ENCODE results near the gene ATG9B. TPM values are rescaled to one million over a fixed set of nuclear protein-coding genes. Genes with fewer than 3 reads are reported as not detected.
"Not testable (repeated sequence)": the region's sequence is repeated elsewhere in the genome, so short reads cannot be mapped to it uniquely, and the experiment has no call there.

Gene ATG9B
- total RNA-seq, 3 donors from 2014 or later (not counting 1 experiment from before 2014, with no cell fraction given): 4.4 to 4.6 (median 4.5) TPM

DNA sequence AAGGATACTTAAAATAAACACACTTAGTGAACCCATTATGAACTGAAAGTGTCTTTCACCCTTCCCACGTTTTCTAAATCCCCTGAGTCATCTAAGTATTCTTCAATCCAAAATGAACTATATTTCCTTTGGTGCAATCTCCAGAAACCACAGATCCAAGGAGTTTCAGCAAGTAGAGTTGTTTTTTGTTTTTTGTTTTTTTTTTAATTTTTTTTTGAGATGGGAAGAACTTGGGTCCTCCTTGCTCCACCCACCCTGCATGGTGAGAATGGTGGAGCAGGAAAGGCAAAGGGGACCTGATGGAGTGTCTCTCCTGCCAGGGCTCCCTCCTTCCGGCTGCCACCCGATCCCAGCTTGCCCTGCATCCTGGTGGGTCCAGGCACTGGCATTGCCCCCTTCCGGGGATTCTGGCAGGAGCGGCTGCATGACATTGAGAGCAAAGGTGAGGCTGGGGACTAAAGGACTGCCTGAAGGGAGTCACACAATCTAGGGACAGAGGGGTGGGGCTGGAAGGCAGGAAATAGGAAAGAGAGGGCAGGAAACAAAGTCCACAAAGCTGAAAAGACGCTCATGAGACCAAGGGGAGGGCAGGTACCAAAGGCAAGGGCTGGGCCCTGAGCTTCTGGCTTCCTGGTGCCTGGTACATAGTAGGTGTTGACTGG lies 12.1 kb downstream of the ATG9B start:
- no peaks in the 10 kb centered on the region for H3K9me3 ChIP-seq (ENCODE audit: control insufficient read depth, insufficient read depth, low read length)
- ATAC-seq (no peak), DNase-seq (peak in 1 of 2 donors; percentile 29)
- Mint-ChIP-seq H3K9me3 (no peaks in the 10 kb centered on the region), H3K27me3 (ENCODE audit: low read depth in 2 of 2) (peaks cover 0 to 4% of the 10 kb centered on the region in 2 donors), H3K4me3 (peak overlapping the region; percentile 74), H3K36me3 (no peaks in the 10 kb centered on the region), H3K27ac (peak overlapping the region; percentile 94 to 95), H3K4me1 (peaks cover 58 to 85% of the 10 kb centered on the region in 2 donors)
- 82% methylated on average over 6 of the region's 6 CpGs for WGBS (ENCODE audit: insufficient coverage)
- no peaks in the 10 kb centered on the region for H3K27me3 ChIP-seq (ENCODE audit: control insufficient read depth, insufficient read depth, low read length)
- no peak overlapping the region for H3K4me3 ChIP-seq (ENCODE audit: low read length)
- TF ChIP-seq, protein P1, sequence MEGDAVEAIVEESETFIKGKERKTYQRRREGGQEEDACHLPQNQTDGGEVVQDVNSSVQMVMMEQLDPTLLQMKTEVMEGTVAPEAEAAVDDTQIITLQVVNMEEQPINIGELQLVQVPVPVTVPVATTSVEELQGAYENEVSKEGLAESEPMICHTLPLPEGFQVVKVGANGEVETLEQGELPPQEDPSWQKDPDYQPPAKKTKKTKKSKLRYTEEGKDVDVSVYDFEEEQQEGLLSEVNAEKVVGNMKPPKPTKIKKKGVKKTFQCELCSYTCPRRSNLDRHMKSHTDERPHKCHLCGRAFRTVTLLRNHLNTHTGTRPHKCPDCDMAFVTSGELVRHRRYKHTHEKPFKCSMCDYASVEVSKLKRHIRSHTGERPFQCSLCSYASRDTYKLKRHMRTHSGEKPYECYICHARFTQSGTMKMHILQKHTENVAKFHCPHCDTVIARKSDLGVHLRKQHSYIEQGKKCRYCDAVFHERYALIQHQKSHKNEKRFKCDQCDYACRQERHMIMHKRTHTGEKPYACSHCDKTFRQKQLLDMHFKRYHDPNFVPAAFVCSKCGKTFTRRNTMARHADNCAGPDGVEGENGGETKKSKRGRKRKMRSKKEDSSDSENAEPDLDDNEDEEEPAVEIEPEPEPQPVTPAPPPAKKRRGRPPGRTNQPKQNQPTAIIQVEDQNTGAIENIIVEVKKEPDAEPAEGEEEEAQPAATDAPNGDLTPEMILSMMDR (IDR thresholded peaks at IDR 0.05): no peak
- no peaks in the 10 kb centered on the region for H3K36me3 ChIP-seq (ENCODE audit: control insufficient read depth, insufficient read depth, low read length)
- no peak overlapping the region for H3K27ac ChIP-seq (ENCODE audit: low read length)
- intact Hi-C loops (cut with micrococcal nuclease): loop anchor here (5.0 to 10.0 kb wide), 2 partner anchors 35 to 347 kb away; partner anchors contain the start of gene KCNH2
- peaks cover 81% of the 10 kb centered on the region for H3K4me1 ChIP-seq (ENCODE audit: control insufficient read depth, insufficient read depth, low read length)

DNA sequence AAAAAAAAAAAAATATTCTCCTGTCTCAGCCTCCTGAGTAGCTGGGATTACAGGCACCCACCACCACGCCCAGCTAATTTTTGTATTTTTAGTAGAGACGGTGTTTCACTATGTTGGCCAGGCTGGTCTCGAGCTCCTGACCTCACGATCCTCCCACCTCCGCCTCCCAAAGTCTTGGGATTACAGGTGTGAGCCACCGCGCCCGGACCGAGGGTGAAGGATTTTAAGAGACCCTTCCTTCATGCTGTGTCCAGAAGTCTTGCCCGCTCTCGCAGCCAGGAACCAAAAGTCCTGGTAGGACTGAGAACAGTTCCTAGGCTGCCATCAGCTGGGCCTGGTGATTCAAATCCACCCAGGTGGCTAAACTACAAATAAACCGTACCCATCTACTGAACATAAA lies 12.7 kb downstream of the ATG9B start:
- H3K36me3 Mint-ChIP-seq; DNase-seq; H3K27me3 ChIP-seq (ENCODE audit: control insufficient read depth, insufficient read depth, low read length); ATAC-seq; H3K9me3 ChIP-seq (ENCODE audit: control insufficient read depth, insufficient read depth, low read length); H3K4me3 ChIP-seq (ENCODE audit: low read length); H3K36me3 ChIP-seq (ENCODE audit: control insufficient read depth, insufficient read depth, low read length); H3K27me3 Mint-ChIP-seq (ENCODE audit: low read depth in 2 of 2); H3K9me3 Mint-ChIP-seq; H3K27ac ChIP-seq (ENCODE audit: low read length): not testable (repeated sequence)
- Mint-ChIP-seq H3K27ac (peak overlapping the region; percentile 94 to 95), H3K4me3 (peak overlapping the region; percentile 74), H3K4me1 (peaks cover 60 to 86% of the 10 kb centered on the region in 2 donors)
- peaks cover 87% of the 10 kb centered on the region for H3K4me1 ChIP-seq (ENCODE audit: control insufficient read depth, insufficient read depth, low read length)
- intact Hi-C loops (cut with micrococcal nuclease): loop anchor here (5.0 to 10.0 kb wide), 2 partner anchors 34 to 347 kb away; partner anchors contain the start of gene KCNH2
- 84% methylated on average over 12 of the region's 12 CpGs for WGBS (ENCODE audit: insufficient coverage)

DNA sequence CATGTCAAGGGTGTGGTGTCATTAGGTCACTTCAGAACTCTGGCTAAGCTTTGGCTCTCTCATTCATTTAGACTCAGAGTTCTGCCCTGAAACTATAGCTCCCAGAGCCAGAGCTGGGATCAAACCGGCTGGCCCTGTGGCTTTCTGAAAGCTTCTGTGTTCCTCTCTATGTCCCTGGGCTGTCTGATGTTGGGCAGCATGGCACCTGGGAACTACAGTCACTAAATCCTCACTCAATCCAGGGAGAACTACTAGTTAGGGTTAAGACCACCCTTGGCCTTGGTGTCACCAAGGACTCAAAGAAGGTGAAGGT lies 13.2 kb downstream of the ATG9B start:
- no peaks in the 10 kb centered on the region for H3K9me3 Mint-ChIP-seq
- ATAC-seq (no peak), DNase-seq (no peak)
- Histone ChIP-seq H3K9me3 (ENCODE audit: control insufficient read depth, insufficient read depth, low read length) (no peaks in the 10 kb centered on the region), H3K27ac (ENCODE audit: low read length) (peak overlapping the region; percentile 67), H3K27me3 (ENCODE audit: control insufficient read depth, insufficient read depth, low read length) (no peaks in the 10 kb centered on the region), H3K4me1 (ENCODE audit: control insufficient read depth, insufficient read depth, low read length) (peaks cover 90% of the 10 kb centered on the region), H3K4me3 (ENCODE audit: low read length) (no peak overlapping the region), H3K36me3 (ENCODE audit: control insufficient read depth, insufficient read depth, low read length) (no peaks in the 10 kb centered on the region)
- intact Hi-C loops (cut with micrococcal nuclease): loop anchor here (5.0 to 10.0 kb wide), 2 partner anchors 34 to 346 kb away; partner anchors contain the start of gene KCNH2
- no peaks in the 10 kb centered on the region for H3K36me3 Mint-ChIP-seq
- H3K27me3 Mint-ChIP-seq (ENCODE audit: low read depth in 2 of 2): peaks cover 0 to 4% of the 10 kb centered on the region in 2 donors
- peaks cover 60 to 81% of the 10 kb centered on the region in 2 donors for H3K4me1 Mint-ChIP-seq
- peak overlapping the region; percentile 77 for H3K4me3 Mint-ChIP-seq
- WGBS (ENCODE audit: insufficient coverage): 38% methylated on average over 1 of the region's 1 CpG
- peak overlapping the region; percentile 94 to 95 for H3K27ac Mint-ChIP-seq
- TF ChIP-seq, protein P1 (IDR thresholded peaks at IDR 0.05): no peak

DNA sequence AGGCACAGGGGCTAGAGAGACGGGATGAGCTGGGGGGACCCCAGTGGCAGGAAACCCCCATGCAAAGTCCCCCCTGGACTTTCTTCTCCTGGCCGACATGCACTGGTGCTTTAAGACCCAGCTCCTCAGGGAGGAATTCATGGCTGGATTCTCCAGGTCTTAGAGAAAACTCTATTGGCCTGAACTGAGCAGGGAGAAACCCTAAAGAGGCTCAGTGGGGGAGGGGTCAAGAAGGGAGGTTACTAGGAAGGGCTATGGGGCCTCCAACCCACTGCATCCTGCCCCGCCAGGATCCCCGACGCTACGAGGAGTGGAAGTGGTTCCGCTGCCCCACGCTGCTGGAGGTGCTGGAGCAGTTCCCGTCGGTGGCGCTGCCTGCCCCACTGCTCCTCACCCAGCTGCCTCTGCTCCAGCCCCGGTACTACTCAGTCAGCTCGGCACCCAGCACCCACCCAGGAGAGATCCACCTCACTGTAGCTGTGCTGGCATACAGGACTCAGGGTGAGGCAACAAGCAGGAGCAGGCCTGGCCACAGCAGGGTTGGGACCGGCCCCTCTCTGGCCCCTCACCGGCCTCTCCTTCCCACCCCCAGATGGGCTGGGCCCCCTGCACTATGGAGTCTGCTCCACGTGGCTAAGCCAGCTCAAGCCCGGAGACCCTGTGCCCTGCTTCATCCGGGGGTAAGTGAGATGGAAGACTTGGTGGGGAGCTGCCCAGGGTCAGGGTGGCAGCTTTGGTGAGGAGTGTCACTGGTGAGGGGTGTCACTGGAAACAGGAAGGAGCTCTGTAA lies 13.8 kb downstream of the ATG9B start:
- Histone ChIP-seq H3K9me3 (ENCODE audit: control insufficient read depth, insufficient read depth, low read length) (no peaks in the 10 kb centered on the region), H3K4me1 (ENCODE audit: control insufficient read depth, insufficient read depth, low read length) (peaks cover 90% of the 10 kb centered on the region), H3K27me3 (ENCODE audit: control insufficient read depth, insufficient read depth, low read length) (no peaks in the 10 kb centered on the region), H3K36me3 (ENCODE audit: control insufficient read depth, insufficient read depth, low read length) (no peaks in the 10 kb centered on the region), H3K4me3 (ENCODE audit: low read length) (no peak overlapping the region), H3K27ac (ENCODE audit: low read length) (peak overlapping the region; percentile 67)
- TF ChIP-seq, protein P1 (IDR thresholded peaks at IDR 0.05): no peak
- ATAC-seq (peak; percentile 50 to 65 (median 59)), DNase-seq (peak; percentile 43 to 66)
- H3K36me3 Mint-ChIP-seq: no peaks in the 10 kb centered on the region
- H3K4me1 Mint-ChIP-seq: peaks cover 59 to 77% of the 10 kb centered on the region in 2 donors
- peak overlapping the region; percentile 94 to 95 for H3K27ac Mint-ChIP-seq
- 21% methylated on average over 18 of the region's 18 CpGs for WGBS (ENCODE audit: insufficient coverage)
- H3K9me3 Mint-ChIP-seq: no peaks in the 10 kb centered on the region
- H3K27me3 Mint-ChIP-seq (ENCODE audit: low read depth in 2 of 2): peaks cover 0 to 4% of the 10 kb centered on the region in 2 donors
- H3K4me3 Mint-ChIP-seq: peak overlapping the region; percentile 77
- intact Hi-C loops (cut with micrococcal nuclease): loop anchor here (5.0 to 10.0 kb wide), 2 partner anchors 33 to 346 kb away; partner anchors contain the start of gene KCNH2
